Left renal pelvis (tissue), 4 donors: ENCODE results near the gene SRSF6. TPM values are rescaled to one million over a fixed set of nuclear protein-coding genes. Genes with fewer than 3 reads are reported as not detected.
"Not testable (repeated sequence)": the region's sequence is repeated elsewhere in the genome, so short reads cannot be mapped to it uniquely, and the experiment has no call there.

Experiments used
- DNase-seq, 4 donors: peaks; one replicate each; pipeline ENCODE4 v3.0.0-alpha.2; 2013; ENCODE audit warnings: low read depth in 4 of 4, low spot score in 3 of 4
- polyA plus RNA-seq, 4 donors: library from polyadenylated mRNA; unstranded; fragments of 120-200 nt; gene quantifications; one replicate each; pipeline ENCODE4 v1.2.1, GENCODE V29; 2013; ENCODE audit not compliant: insufficient read length in 4 of 4

SRSF6 gene
- polyA plus RNA-seq, 4 donors, result 228 to 421 (median 328) TPM

DNA sequence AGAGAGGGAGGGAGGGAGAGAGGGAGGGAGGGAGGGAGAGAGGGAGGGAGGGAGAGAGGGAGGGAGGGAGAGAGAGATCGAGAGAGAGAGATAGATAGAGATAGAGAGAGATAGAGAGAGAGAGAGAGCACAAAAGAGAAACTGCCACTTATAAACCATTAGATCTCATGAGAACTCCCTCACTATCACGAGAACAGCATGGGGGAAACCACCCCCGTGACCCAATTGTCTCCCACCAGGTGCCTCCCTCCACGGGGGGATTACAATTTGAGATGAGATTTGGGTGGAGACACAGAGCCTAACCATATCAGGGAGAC, 9.3 kb upstream of the SRSF6 start:
- not testable (repeated sequence) for DNase-seq

DNA sequence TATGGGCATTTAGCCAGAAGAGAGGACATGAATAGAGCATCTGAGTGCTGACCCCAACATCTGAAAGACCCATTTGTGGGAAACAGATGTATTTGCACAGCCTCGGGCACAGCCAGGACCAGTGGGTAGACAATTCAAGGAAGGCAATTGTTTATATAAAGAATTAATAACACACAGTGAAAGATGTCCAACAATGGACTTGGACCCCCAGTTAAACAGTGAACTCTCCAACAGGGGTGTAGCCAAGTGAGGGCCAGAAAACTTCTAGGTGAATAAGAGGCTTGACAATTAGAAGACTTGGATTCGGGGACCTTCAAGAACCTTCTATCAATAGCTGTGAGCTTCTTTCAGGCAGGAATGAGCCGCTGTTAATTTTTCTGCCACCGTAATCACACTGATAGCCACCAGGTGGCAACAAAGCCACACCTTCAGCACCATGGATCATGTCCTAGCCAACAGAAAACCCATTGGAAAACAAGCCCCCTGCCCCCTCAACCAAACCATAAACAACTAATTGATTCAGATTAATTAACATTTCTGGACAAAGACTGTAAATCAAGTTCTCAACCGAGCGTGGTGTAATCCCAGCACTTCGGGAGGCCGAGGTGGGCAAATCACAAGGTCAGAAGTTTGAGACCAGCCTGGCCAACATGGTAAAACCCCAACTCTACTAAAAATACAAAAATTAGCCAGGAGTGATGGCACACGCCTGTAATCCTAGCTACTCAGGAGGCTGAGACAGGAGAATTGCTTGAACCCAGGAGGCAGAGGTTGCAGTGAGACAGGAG, 8.8 kb upstream of the SRSF6 start:
- no peak for DNase-seq

DNA sequence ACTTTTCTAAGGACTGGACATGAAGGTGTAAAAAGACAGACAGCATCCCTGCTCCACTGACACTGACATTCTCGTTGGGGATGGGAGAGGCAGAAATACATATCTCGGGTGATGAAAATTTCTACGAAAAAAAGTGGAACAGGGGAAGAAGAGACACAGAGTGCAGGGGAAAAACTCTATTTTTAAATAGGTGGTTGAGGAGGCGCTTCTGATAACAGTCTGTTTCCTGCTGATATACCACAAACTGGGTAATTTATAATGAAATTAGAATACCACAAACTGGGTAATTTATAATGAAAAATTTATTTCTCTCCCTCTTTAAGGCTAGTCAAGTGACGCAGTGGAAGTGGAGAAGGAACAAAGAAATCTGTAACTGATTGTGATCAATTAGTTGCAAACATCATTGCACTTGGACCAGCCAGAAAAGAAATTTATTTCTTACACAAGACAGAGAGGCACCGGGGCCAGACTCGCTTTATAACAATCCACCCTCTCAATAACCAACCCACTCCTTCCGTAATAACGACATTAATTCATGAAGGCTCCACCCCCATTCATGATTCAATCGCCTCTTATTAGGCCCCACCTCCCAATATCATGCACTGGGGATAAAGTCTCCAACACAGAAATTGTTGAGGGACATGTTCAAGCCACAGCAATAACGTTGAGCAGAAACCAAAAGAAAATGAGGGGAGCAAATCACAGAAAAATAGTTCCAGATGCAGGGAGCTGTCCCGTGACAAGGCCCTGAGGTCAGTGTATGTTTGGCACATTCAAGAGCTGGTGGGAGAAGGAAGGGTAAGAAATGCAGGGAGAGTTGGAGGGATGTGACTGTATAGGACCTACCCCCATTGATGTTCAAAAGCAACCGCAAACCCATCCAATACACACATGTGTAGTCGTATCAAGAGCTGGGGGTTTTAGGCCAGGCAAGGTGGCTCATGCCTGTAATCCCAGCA, 6.6 kb upstream of the SRSF6 start:
- DNase-seq, result no peak

GRCh38 chr20:43452404-43453126, 5.1 kb upstream of the SRSF6 start:
- no peak for DNase-seq

GRCh38 chr20:43456252-43456651, 1.4 kb upstream of the SRSF6 start:
- DNase-seq, result not testable (repeated sequence)

DNA sequence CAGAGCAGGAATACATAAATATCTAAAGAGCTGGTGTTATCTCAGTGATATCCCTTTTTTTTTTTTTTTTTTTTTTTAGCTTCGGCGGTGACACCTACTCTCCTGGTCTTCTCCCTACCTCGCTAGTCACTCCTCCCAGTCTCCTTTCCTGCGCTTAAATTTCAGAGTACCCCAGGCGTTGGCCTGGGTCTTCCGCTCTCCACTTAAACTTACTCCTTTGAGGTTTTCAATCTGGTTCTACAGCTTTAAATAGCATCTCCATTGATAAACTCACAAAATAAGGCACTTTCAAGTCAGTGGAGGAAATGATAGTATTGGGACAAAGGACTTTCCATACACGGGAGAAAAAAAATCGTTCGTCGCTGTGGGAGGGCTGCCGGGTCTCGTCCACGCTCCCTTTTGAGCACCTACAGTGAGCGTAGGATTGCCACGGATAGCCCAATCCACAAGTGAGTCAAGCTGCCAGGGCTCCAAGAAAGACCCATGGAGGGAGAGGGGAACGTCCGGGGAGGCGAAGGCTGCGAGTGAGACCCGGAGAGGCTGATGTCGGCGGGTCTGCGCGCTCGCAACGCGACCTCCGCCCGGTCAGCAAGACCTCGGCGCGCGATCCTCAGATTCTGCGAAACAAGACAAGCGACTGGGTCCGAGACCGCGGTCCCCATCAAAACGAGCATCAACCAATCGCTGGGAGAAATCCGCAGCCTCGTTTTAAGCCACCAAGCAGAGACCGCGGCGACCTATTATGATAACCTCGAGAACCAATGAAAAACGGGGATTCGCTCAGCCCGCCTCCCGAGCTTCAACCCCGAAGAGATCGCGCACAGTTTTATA, 672 bp upstream of the SRSF6 start:
- DNase-seq, result peak; percentile 89 to 93 (median 90)

DNA sequence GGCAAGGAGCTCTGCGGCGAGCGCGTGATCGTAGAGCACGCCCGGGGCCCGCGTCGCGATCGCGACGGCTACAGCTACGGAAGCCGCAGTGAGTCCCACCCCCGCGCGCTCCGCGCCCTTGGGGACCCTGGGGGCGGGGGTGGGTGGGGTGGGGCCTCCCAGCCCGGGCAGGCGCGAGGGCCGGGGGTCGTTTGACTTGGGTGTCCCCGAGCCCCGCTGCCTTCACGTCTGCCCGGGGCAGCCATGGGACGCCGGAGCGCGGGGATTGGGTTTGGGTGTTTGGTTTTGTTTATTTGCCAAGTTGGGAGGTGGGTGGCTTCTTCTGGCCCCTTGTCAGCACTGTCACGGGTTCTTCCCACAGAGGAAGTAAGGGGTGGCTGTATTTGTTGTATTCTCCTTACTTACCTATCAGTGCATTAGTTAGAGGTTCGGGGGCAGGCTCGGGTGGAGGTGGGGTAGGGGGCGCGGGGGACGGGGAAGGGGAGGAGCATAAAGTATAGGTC, 777 bp downstream of the SRSF6 start:
- no peak for DNase-seq

- DNase-seq, result no peak
These were observed 1.6 kb downstream of the SRSF6 start for GRCh38 chr20:43459022-43459942.

GRCh38 chr20:43460172-43460829, 2.6 kb downstream of the SRSF6 start:
- no peak for DNase-seq

GRCh38 chr20:43460830-43461200, 3.1 kb downstream of the SRSF6 start:
- no peak for DNase-seq

- DNase-seq, result no peak
These were observed 4.4 kb downstream of the SRSF6 start for GRCh38 chr20:43461894-43462659.

DNA sequence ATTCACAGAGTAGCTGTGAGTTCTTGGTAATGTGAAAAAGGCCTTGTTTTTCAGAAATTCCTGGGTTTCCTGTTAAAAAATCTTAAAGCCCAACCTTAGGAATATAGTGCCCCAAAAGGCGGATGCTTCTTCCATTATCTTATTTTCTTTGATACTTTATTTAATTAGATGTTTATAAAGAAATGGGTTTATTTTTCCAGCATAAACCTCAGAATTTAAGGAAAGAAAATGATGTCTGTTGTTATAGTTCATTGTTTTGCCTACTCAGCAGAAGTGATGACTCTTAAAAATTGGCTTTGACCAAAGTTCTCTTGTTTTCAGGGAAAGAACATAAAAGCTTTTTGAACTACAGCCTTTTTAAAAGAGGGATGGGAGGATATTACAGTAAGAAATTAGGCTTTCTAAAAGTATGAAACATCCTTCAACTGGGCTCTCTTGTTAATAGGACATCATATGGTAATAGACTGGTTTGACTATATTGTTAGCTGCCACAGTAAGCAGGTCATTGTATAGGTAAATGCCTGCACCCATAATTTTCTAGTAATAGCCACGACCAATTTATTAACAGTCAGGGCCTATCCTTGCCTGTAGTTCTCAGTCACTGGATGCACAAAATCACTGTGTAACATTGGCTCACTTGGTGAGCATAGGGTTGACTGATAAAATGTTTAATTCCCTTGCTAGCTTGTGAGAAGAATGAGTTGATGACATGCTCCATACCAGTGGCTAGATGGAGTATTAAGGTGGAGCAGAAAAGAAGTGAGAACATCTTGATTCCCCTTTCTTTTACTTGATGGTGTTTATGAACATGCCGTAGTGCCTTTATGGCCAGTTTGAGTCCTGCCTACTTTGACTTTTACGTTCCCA, 5.2 kb downstream of the SRSF6 start:
- DNase-seq, result no peak

DNA sequence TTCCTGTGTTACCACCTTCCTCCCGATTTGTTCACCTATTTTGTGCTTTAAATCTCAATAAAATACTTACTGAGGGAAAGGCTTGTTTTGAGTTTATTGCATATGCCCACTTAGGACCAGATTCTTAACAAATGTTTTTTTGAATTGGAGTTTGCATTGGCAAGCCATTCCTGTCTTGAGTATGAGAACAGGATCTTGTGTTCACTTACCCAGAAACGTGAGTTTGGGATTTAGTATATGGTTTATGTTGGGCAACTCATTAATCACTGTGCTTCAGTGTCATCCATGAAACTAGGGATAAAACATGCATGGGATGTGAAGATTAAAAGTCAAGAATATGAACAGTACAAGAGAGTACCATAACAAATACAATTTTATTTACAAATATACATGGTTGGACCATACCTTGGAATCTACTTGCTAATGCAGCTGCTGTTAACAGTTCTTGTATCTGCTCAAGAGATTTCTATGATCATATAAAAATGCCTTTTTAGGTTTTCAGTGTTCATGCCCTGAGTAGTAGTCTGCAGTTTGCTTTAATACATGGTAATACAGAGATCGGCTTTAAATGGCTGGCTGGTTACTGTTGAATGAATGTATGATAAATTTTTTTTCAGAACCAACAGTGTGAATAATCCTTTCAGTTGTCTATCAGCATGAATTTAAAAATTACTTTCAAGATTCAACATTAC, 6.0 kb downstream of the SRSF6 start:
- DNase-seq, result no peak

DNA sequence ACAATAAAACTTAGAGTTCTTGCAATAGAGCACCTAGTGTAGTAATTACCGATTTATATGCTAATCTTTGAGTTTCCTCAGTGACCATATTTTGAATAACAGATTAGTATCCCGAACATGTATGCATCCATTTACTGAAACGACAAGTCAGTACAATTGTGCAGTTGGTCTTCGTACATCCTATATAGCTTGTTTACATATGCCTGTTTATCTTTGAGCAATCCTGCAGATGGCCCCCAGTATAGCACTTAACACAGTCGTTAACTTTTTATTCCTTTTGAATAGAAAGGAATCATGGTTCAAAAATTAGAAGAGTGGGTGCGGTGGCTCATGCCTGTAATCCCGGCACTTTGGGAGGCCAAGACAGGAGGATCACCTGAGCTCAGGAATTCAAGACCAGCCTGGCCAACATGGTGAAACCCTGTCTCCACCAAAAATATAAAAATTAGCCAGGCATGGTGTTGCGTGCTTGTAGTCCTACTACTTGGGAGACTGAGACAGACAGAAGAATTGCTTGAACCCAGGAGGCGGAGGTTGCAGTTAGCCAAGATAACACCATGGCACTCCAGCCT, 6.6 kb downstream of the SRSF6 start:
- no peak for DNase-seq

DNA sequence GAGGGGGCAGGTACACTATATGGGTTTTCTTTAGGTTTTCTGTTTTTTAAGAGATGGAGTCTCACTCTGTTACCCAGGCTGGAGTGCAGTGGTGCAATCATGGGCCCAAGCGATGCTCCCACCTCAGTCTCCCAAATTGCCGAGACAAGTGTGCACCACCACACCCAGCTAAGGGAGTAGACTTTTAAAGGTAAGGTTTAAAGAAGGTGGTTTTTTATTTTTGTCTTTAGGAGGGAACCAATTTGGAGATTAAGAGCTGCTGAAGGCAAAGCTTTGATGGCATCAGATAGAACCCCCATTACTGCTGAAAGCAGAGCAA, 7.9 kb downstream of the SRSF6 start:
- no peak for DNase-seq

- no peak for DNase-seq
These were observed 9.9 kb downstream of the SRSF6 start for GRCh38 chr20:43467589-43467988.
